Activated B cell treated with CpG ODN at 0.5 μM for 24 hours (primary cell): Measurements from ENCODE around the gene GIT1. TPM values are rescaled to one million over a fixed set of nuclear protein-coding genes. Genes with fewer than 3 reads are reported as not detected.
"Not testable (repeated sequence)": the region's sequence is repeated elsewhere in the genome, so short reads cannot be mapped to it uniquely, and the experiment has no call there.

ENCODE experiments used
- ATAC-seq: fragments of 200-7000 bp; cut with Tn5 transposase; one replicate; pipeline ENCODE4 v1.10.0; 2021; ENCODE audit warnings: low read depth, mild to moderate bottlenecking, moderate library complexity
- CTCF ChIA-PET: fragments of 350-600 bp; sonication (Branson Sonifier 250); formaldehyde crosslinking; loops from one replicate; lab custom pipeline; 2021; ENCODE audit warnings: antibody characterized with exemption; lab: Charles Lee
- POLR2A ChIA-PET: fragments of 350-600 bp; sonication (Branson Sonifier 250); formaldehyde crosslinking; loops from one replicate; lab custom pipeline; 2021; ENCODE audit warnings: antibody characterized with exemption; lab: Charles Lee
- DNase-seq: peaks from one replicate; pipeline ENCODE4 v3.0.0; 2022
- H3K27ac Mint-ChIP-seq: one replicate; pipeline ENCODE4 v1.8.0; 2020; ENCODE audit warnings: mixed read lengths
- H3K27me3 Mint-ChIP-seq: one replicate; pipeline ENCODE4 v1.8.0; 2021; ENCODE audit warnings: mixed read lengths
- H3K36me3 Mint-ChIP-seq: one replicate; pipeline ENCODE4 v1.8.0; 2021; ENCODE audit warnings: low read depth, mixed read lengths
- H3K4me1 Mint-ChIP-seq: one replicate; pipeline ENCODE4 v1.8.0; 2021; ENCODE audit warnings: mixed read lengths
- H3K4me3 Mint-ChIP-seq: one replicate; pipeline ENCODE4 v1.8.0; 2020; ENCODE audit warnings: mild to moderate bottlenecking, mixed read lengths
- H3K9me3 Mint-ChIP-seq: one replicate; pipeline ENCODE4 v1.8.0; 2020; ENCODE audit warnings: mixed read lengths
- intact Hi-C: fragments of 100-400 bp; cut with micrococcal nuclease; formaldehyde crosslinking; loops from one replicate; pipeline ENCODE4 v1.15.1; 2024
- total RNA-seq: library from RNA; stranded (reverse); gene quantifications from 2 replicates; pipeline ENCODE4 v1.2.3, GENCODE V29; 2022
- TF ChIP-seq, protein P1 (sequence below): fragments of 200-600 bp; IDR thresholded peaks from one replicate; pipeline ENCODE4 v1.8.0; 2022; ENCODE audit warnings: antibody characterized with exemption, mild to moderate bottlenecking

Gene GIT1
- total RNA-seq, 1 donor from 2014 or later = 45.3 TPM

GRCh38 chr17:29562615-29563014 is 26.8 kb downstream of the GIT1 start:
- H3K4me1 Mint-ChIP-seq = peaks cover 76% of the 10 kb centered on the region
- DNase-seq (no peak), ATAC-seq (no peak)
- H3K27ac Mint-ChIP-seq = peak overlapping the region; percentile 82
- no peaks in the 10 kb centered on the region for H3K27me3 Mint-ChIP-seq
- intact Hi-C loops = loop anchor here (10.0 kb wide), 1 partner anchor 418 kb away; no protein-coding TSS in a partner anchor
- CTCF ChIA-PET = interaction anchor here (0.9 kb wide), 1 partner anchor 22 kb away, joined by 5 read pairs; no protein-coding TSS in a partner anchor
- H3K36me3 Mint-ChIP-seq = peaks cover 9% of the 10 kb centered on the region
- H3K9me3 Mint-ChIP-seq = no peaks in the 10 kb centered on the region
- TF ChIP-seq, protein P1, sequence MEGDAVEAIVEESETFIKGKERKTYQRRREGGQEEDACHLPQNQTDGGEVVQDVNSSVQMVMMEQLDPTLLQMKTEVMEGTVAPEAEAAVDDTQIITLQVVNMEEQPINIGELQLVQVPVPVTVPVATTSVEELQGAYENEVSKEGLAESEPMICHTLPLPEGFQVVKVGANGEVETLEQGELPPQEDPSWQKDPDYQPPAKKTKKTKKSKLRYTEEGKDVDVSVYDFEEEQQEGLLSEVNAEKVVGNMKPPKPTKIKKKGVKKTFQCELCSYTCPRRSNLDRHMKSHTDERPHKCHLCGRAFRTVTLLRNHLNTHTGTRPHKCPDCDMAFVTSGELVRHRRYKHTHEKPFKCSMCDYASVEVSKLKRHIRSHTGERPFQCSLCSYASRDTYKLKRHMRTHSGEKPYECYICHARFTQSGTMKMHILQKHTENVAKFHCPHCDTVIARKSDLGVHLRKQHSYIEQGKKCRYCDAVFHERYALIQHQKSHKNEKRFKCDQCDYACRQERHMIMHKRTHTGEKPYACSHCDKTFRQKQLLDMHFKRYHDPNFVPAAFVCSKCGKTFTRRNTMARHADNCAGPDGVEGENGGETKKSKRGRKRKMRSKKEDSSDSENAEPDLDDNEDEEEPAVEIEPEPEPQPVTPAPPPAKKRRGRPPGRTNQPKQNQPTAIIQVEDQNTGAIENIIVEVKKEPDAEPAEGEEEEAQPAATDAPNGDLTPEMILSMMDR = no peak
- POLR2A ChIA-PET = no interaction called here
- no peak overlapping the region for H3K4me3 Mint-ChIP-seq

GRCh38 chr17:29561554-29562517 is 27.6 kb downstream of the GIT1 start:
- Mint-ChIP-seq H3K4me3 (peak overlapping the region; percentile 56), H3K27ac (peak overlapping the region; percentile 82), H3K9me3 (no peaks in the 10 kb centered on the region), H3K27me3 (no peaks in the 10 kb centered on the region), H3K4me1 (peaks cover 84% of the 10 kb centered on the region), H3K36me3 (peaks cover 9% of the 10 kb centered on the region)
- TF ChIP-seq, protein P1 = no peak
- POLR2A ChIA-PET = interaction anchor here (1.3 to 1.6 kb wide), 3 partner anchors 25 to 267 kb away, joined by 3 to 5 read pairs (median 4); partner anchors contain the start of genes NUFIP2 and TAOK1
- ATAC-seq (peak; percentile 22), DNase-seq (no peak)
- intact Hi-C loops = loop anchor here (10.0 kb wide), 1 partner anchor 417 kb away; no protein-coding TSS in a partner anchor
- CTCF ChIA-PET = interaction anchor here (0.7 to 0.9 kb wide), 2 partner anchors 23 to 25 kb away, joined by 4 to 5 read pairs; no protein-coding TSS in a partner anchor

DNA sequence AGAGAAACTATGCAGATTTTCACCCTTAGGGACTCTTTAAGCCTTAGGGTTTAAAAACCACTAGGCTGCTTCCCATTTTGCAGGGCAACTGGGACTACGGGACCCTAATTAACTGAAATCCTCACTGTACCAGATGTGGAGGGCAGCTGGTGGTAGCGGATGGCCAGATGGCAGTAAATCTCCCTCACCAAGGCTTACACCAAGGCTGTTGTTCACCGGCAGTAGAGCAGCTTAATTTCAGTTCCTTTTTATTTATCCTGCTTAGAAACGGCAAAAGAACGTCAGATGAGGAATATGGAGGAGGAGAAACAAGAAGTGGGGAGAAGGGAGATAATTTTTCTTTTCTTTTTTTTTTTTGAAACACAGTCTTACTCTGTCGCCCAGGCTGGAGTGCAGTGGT is 29.1 kb downstream of the GIT1 start:
- H3K27me3 Mint-ChIP-seq = no peaks in the 10 kb centered on the region
- ChIA-PET POLR2A (interaction anchor here (0.9 to 1.6 kb wide), 6 partner anchors 10 to 266 kb away, joined by 3 to 6 read pairs (median 4); partner anchors contain the start of gene NUFIP2), CTCF (interaction anchor here (0.7 to 1.2 kb wide), 4 partner anchors 12 to 32 kb away, joined by 3 to 4 read pairs (median 4); no protein-coding TSS in a partner anchor)
- H3K36me3 Mint-ChIP-seq = peaks cover 9% of the 10 kb centered on the region
- intact Hi-C loops = loop anchor here (10.0 kb wide), 1 partner anchor 416 kb away; no protein-coding TSS in a partner anchor
- H3K4me1 Mint-ChIP-seq = peaks cover 78% of the 10 kb centered on the region
- peak overlapping the region; percentile 66 for H3K4me3 Mint-ChIP-seq
- H3K27ac Mint-ChIP-seq = peak overlapping the region; percentile 61
- TF ChIP-seq, protein P1 = no peak
- ATAC-seq (peak; percentile 58), DNase-seq (no peak)
- no peaks in the 10 kb centered on the region for H3K9me3 Mint-ChIP-seq

DNA sequence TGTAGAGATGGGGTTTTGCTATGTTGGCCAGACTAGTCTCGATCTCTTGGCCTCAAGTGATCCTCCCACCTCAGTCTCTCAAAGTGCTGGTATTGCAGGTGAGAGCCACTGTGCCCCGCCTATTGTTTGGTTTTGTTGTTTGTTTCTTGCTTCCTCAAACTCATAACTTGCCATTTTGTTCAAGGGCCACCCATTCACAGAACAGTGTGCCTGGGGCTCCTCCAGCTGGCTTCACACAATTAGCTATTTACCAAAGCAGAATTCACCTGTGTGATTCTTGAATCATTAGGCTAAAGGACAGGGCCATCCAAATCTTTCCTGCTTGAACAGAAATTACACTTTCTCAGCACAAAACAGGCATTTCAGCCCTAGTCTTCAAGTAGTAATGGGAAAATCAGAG is 29.8 kb downstream of the GIT1 start:
- Mint-ChIP-seq H3K27me3 (no peaks in the 10 kb centered on the region), H3K36me3 (peaks cover 9% of the 10 kb centered on the region), H3K4me1 (peaks cover 77% of the 10 kb centered on the region), H3K27ac (peak overlapping the region; percentile 61), H3K4me3 (peak overlapping the region; percentile 11), H3K9me3 (no peaks in the 10 kb centered on the region)
- intact Hi-C loops = loop anchor here (10.0 kb wide), 1 partner anchor 415 kb away; no protein-coding TSS in a partner anchor
- ChIA-PET CTCF (interaction anchor here (0.5 to 1.2 kb wide), 4 partner anchors 13 to 748 kb away, joined by 3 to 4 read pairs (median 4); no protein-coding TSS in a partner anchor), POLR2A (interaction anchor here (1.1 to 1.2 kb wide), 2 partner anchors 9 to 169 kb away, joined by 3 to 4 read pairs; no protein-coding TSS in a partner anchor)
- DNase-seq = no peak
- TF ChIP-seq, protein P1 = no peak
- no peak for ATAC-seq

DNA sequence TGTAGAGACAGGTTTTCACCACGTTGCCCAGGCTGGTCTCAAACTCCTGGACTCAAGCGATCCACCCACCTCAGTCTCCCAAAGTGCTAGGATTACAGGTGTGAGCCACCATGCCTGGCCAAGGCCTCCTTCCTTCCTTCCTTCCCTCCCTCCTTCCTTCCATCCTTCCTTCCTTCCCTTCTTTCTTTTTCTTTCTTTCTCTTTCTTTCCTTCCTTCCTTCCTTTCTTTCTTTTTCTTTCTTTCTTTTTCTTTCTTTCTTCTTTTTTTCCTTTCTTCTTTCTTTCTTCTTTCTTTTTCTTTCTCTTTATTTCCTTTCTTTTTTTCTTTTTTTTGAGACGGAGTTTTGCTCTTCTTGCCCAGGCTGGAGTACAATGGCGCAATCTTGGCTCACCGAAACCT is 31.3 kb downstream of the GIT1 start:
- H3K9me3 Mint-ChIP-seq, CTCF ChIA-PET, DNase-seq, H3K27me3 Mint-ChIP-seq, H3K4me3 Mint-ChIP-seq, intact Hi-C loops, ATAC-seq, H3K36me3 Mint-ChIP-seq, POLR2A ChIA-PET: not testable (repeated sequence)
- peaks cover 68% of the 10 kb centered on the region for H3K4me1 Mint-ChIP-seq
- peak overlapping the region; percentile 66 for H3K27ac Mint-ChIP-seq
